Subcutaneous abdominal adipose tissue (tissue), 5 donors: ENCODE results near the gene RASSF4.

ENCODE experiments used
- H3K27ac ChIP-seq: one replicate; pipeline ENCODE4 v1.7.0; 2013; ENCODE audit warnings: low read depth, mild to moderate bottlenecking, inconsistent platforms, low read length, moderate library complexity
- H3K27me3 ChIP-seq, 5 donors: one replicate each; pipeline ENCODE4 v1.7.0; 2013; ENCODE audit warnings: low read length in 5 of 5, inconsistent platforms in 1 of 5; ENCODE audit not compliant: control insufficient read depth in 5 of 5, insufficient read depth in 4 of 5
- H3K36me3 ChIP-seq, 5 donors: one replicate each; pipeline ENCODE4 v1.7.0; 2013; ENCODE audit warnings: low read length in 5 of 5; ENCODE audit not compliant: control insufficient read depth in 5 of 5, insufficient read depth in 5 of 5
- H3K4me1 ChIP-seq, 5 donors: one replicate each; pipeline ENCODE4 v1.7.0; 2013; ENCODE audit warnings: low read length in 5 of 5, mild to moderate bottlenecking in 3 of 5, moderate library complexity in 1 of 5; ENCODE audit not compliant: control insufficient read depth in 5 of 5, insufficient read depth in 5 of 5
- H3K4me3 ChIP-seq, 5 donors: one replicate each; pipeline ENCODE4 v1.7.0; 2013; ENCODE audit warnings: low read length in 5 of 5, low read depth in 1 of 5
- H3K9ac ChIP-seq, 5 donors: one replicate each; pipeline ENCODE4 v1.7.0; 2013; ENCODE audit warnings: low read length in 5 of 5, mild to moderate bottlenecking in 4 of 5, moderate library complexity in 3 of 5
- H3K9me3 ChIP-seq, 5 donors: one replicate each; pipeline ENCODE4 v1.7.0; 2013; ENCODE audit warnings: low read length in 5 of 5; ENCODE audit not compliant: control insufficient read depth in 5 of 5
- donor health status: healthy.
- donor health status: healthy.
- donor health status: healthy.
- donor health status: healthy.
- donor health status: healthy.

RASSF4 gene

DNA sequence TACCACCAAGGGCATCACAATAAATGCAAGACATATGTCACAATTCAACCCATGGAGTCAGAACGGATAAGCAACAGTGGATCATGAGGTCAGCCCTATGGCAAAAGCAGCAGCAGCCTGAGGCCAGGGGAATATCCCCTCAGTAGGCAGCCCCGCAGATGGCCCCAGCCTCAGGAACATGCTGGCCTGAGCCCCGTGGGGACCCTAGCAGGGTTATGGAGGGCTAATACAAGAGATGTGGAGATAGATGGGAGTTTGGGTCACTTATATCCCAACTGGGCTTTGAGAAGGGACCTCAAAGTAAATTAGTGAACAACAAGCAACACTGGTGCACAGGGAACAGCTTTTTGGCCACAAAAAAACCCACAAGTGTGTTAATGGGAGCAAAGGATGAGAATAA, 39.4 kb upstream of the RASSF4 start:
- Histone ChIP-seq H3K9me3 (no peaks in the 10 kb centered on the region), H3K27me3 (no peaks in the 10 kb centered on the region), H3K36me3 (no peaks in the 10 kb centered on the region), H3K9ac (no peak overlapping the region), H3K4me3 (no peak overlapping the region), H3K27ac (no peak overlapping the region), H3K4me1 (no peaks in the 10 kb centered on the region)

- no peak overlapping the region for H3K27ac ChIP-seq
- no peaks in the 10 kb centered on the region for H3K36me3 ChIP-seq
- H3K9me3 ChIP-seq, result no peaks in the 10 kb centered on the region
- H3K9ac ChIP-seq, result no peak overlapping the region
- H3K4me3 ChIP-seq, result no peak overlapping the region
- H3K4me1 ChIP-seq, result no peaks in the 10 kb centered on the region
- no peaks in the 10 kb centered on the region for H3K27me3 ChIP-seq
Measured at GRCh38 chr10:44921061-44921460, 38.5 kb upstream of the RASSF4 start.

DNA sequence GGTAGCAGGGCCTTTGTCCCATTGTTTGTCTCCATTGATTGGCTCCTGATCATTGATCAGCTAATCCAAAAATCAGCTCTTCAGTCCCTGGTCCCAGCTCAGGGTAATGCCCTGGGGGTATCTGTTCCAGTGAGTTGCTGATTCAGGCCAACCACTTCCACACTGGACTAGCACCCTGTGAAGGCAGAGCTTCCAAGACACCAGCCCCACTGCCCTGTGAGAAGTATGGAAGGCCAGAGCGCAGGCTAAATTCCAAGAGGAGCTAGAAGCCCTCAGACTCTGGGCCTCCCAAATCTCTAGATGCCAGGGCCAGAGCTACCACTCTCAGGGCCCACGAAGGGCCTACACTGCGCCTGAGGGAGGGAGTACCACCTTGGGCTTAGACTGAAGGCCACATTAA, 38.1 kb upstream of the RASSF4 start:
- no peak overlapping the region for H3K27ac ChIP-seq
- no peaks in the 10 kb centered on the region for H3K9me3 ChIP-seq
- H3K4me3 ChIP-seq, result no peak overlapping the region
- no peaks in the 10 kb centered on the region for H3K4me1 ChIP-seq
- H3K27me3 ChIP-seq, result no peaks in the 10 kb centered on the region
- no peak overlapping the region for H3K9ac ChIP-seq
- no peaks in the 10 kb centered on the region for H3K36me3 ChIP-seq

DNA sequence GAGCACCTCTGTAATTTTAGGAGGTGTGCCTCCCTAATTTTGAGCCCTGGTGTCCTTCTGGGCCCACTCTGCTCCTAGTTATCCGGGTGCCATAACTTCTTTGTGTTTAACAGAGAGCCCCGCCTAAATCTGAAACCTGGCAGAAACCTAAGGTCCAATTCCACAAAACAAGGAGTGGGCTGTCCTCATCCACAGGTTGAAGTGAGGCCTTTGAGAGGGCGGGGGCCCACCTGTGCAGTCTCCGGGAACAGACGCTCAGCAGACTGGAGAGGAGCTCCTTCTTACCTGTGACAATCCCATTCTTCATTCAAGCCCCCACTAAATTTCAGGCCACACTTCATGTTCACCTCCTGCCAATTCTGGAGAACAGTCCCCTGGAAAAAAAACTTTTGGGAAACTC, 37.6 kb upstream of the RASSF4 start:
- Histone ChIP-seq H3K4me3 (no peak overlapping the region), H3K9me3 (no peaks in the 10 kb centered on the region), H3K9ac (no peak overlapping the region), H3K27me3 (no peaks in the 10 kb centered on the region), H3K36me3 (no peaks in the 10 kb centered on the region), H3K27ac (no peak overlapping the region), H3K4me1 (peaks cover 0 to 3% (median 0%) of the 10 kb centered on the region in 5 donors)

GRCh38 chr10:44922796-44923545, 36.6 kb upstream of the RASSF4 start:
- no peaks in the 10 kb centered on the region for H3K27me3 ChIP-seq
- no peak overlapping the region for H3K9ac ChIP-seq
- H3K27ac ChIP-seq, result no peak overlapping the region
- H3K9me3 ChIP-seq, result no peaks in the 10 kb centered on the region
- H3K4me3 ChIP-seq, result no peak overlapping the region
- peaks cover 0 to 10% (median 7%) of the 10 kb centered on the region in 5 donors for H3K4me1 ChIP-seq
- no peaks in the 10 kb centered on the region for H3K36me3 ChIP-seq

- H3K4me1 ChIP-seq, result peaks cover 0 to 10% (median 7%) of the 10 kb centered on the region in 5 donors
- no peaks in the 10 kb centered on the region for H3K9me3 ChIP-seq
- H3K27ac ChIP-seq, result no peak overlapping the region
- H3K27me3 ChIP-seq, result no peaks in the 10 kb centered on the region
- no peak overlapping the region for H3K4me3 ChIP-seq
- H3K36me3 ChIP-seq, result no peaks in the 10 kb centered on the region
- no peak overlapping the region for H3K9ac ChIP-seq
Measured at GRCh38 chr10:44923611-44924010, 36.0 kb upstream of the RASSF4 start.

- H3K27me3 ChIP-seq, result no peaks in the 10 kb centered on the region
- peaks cover 0 to 10% (median 7%) of the 10 kb centered on the region in 5 donors for H3K4me1 ChIP-seq
- H3K9me3 ChIP-seq, result no peaks in the 10 kb centered on the region
Measured at GRCh38 chr10:44924261-44925040, 35.2 kb upstream of the RASSF4 start.

DNA sequence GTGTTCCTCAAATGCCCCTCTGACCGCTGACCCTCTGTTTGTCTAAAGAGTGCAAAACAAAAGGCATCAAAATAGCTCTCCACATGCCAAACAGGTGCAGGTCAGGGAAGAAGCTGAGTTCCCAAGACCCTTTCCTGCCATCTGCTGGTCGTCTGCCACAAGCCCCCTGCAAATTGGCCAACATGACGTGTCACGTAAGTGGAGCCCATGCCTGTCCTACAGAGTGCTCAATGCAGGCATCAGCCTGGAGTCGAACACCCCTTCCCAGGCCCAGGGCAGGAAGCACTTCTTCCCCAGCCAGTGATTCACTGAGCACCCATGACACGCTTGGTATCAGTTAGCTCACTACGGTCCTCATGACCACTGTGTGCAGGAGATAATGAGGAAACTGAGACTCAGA, 34.4 kb upstream of the RASSF4 start:
- Histone ChIP-seq H3K27me3 (no peaks in the 10 kb centered on the region), H3K9me3 (no peaks in the 10 kb centered on the region), H3K27ac (no peak overlapping the region), H3K4me1 (peaks cover 0 to 10% (median 7%) of the 10 kb centered on the region in 5 donors), H3K4me3 (no peak overlapping the region), H3K36me3 (no peaks in the 10 kb centered on the region), H3K9ac (no peak overlapping the region)

More at GRCh38 chr10:44924261-44925040, 35.2 kb upstream of the RASSF4 start:
- Histone ChIP-seq H3K4me3 (no peak overlapping the region), H3K36me3 (no peaks in the 10 kb centered on the region), H3K27ac (no peak overlapping the region), H3K9ac (no peak overlapping the region)

DNA sequence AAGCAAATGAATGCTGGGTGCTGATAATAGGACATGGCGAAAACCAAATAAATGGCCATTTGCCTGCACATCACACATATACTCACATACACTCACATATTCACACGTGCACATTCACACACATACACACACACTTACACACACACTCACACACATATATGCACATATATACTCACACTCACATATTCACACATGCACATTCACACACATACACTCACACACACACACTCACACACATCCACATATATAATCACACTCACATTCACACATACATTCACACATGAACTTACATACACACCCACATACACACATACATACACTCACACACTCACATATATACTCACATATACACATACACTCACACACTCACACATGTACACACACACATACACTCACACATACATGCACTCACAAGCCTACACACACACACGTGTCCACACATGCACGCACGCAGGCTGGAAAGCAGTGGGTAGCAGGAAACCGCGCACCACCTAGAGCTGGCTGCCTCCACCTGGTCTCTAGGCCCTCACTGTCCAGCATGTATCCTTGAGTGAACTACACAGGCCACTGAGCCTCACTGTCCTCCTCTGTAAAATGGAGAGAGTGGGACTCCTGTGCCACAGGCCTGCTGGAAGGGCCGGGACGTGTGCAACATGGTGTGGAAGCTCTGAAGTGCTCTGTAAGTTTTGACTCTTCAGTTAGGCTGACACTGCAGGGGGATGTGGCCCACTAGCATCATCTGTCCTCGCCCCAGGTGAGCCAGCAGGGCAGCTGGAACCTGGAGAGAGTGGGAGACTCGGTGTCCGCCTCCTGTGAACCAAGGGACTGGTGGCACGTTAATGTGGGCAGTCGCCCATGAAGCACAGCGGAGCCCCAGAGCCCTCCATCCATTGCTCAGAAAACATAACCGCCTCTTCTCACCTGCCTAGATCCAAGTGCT, 33.5 kb upstream of the RASSF4 start:
- Histone ChIP-seq H3K4me3 (no peak overlapping the region), H3K27me3 (no peaks in the 10 kb centered on the region), H3K4me1 (peaks cover 0 to 10% (median 7%) of the 10 kb centered on the region in 5 donors), H3K9ac (no peak overlapping the region), H3K27ac (no peak overlapping the region), H3K36me3 (no peaks in the 10 kb centered on the region), H3K9me3 (no peaks in the 10 kb centered on the region)
